ENCODE results near the gene ITFG1. TPM values are rescaled to one million over a fixed set of nuclear protein-coding genes. Genes with fewer than 3 reads are reported as not detected.

The ITFG1 gene
- total RNA-seq, 1 experiment from 2014 or later: 18.0 TPM

- H3K27me3 ChIP-seq (ENCODE audit: insufficient read depth, low read length): peaks cover 3% of the 10 kb centered on the region; the same call in 1 of the 2 replicates
- H3K79me1 ChIP-seq (ENCODE audit: insufficient read depth, low read depth, low read length, poor library complexity, severe bottlenecking): no peaks in the 10 kb centered on the region
- H4K8ac ChIP-seq (replicated peaks; ENCODE audit: insufficient read length, low read depth, low read length): no peak overlapping the region
- Mint-ChIP-seq H3K27ac (no peak overlapping the region), H3K9me3 (peaks cover 0 to 3% of the 10 kb centered on the region in 2 experiments; a peak in 1 of 5 replicates), H3K4me3 (peak overlapping the region; percentile 70 to 83), H3K36me3 (ENCODE audit: insufficient read depth in 1 of 3, low read depth in 3 of 3) (no peaks in the 10 kb centered on the region; a peak in 1 of 7 replicates), H3K27me3 (ENCODE audit: low read depth) (peaks cover 35% of the 10 kb centered on the region), H3K4me1 (peaks cover 21 to 30% of the 10 kb centered on the region in 2 experiments)
- H3K79me2 ChIP-seq (ENCODE audit: insufficient read depth, low read length): peaks cover 1% of the 10 kb centered on the region; the same call in 1 of the 2 replicates
- peaks cover 16% of the 10 kb centered on the region for H3K23me2 ChIP-seq (ENCODE audit: insufficient read length, low read depth, low read length, poor library complexity, severe bottlenecking)
- no peak overlapping the region for H3K23ac ChIP-seq (ENCODE audit: insufficient read length, low read depth, low read length)
- H3K4me1 ChIP-seq (ENCODE audit: insufficient read depth, low read length): no peaks in the 10 kb centered on the region
- H2BK15ac ChIP-seq (ENCODE audit: low read depth, low read length): no peak overlapping the region
- no peak overlapping the region for H2BK5ac ChIP-seq (ENCODE audit: insufficient read length, low read length)
- no peak overlapping the region for H2BK12ac ChIP-seq (ENCODE audit: insufficient read length, low read depth, low read length)
- H3K18ac ChIP-seq (ENCODE audit: insufficient read length, low read depth, low read length): no peak overlapping the region
- H3K56ac ChIP-seq (ENCODE audit: insufficient read length, low read depth, low read length): no peak overlapping the region
- no peak overlapping the region for H3K4ac ChIP-seq (ENCODE audit: low read depth, low read length)
- no CpG with 5 or more reads among the region's 8 CpGs for WGBS (ENCODE audit: extremely low coverage, insufficient read length, low lambda C conversion rate)
- no peaks in the 10 kb centered on the region for H3K9me3 ChIP-seq (ENCODE audit: control insufficient read depth, low read depth, low read length)
- H4K5ac ChIP-seq (ENCODE audit: insufficient read length, low read depth, low read length): no peak overlapping the region
- no peak overlapping the region for H2AK5ac ChIP-seq (ENCODE audit: insufficient read length, low read length)
- no peak overlapping the region for H2BK120ac ChIP-seq (ENCODE audit: low read depth, low read length, poor library complexity, severe bottlenecking)
- DNase-seq: no peak
- H3K27ac ChIP-seq (ENCODE audit: insufficient read length, low read depth, low read length): no peak overlapping the region
- TF ChIP-seq CTCF (conservative IDR thresholded peaks at IDR 0.05): no peak
- no peak overlapping the region for H3K14ac ChIP-seq (ENCODE audit: insufficient read depth, low read length)
- no peak overlapping the region for H3T11ph ChIP-seq (ENCODE audit: low read length)
- peak overlapping the region; percentile 54 for H3K4me2 ChIP-seq (ENCODE audit: insufficient read depth, insufficient read length, low read length)
- no peak overlapping the region for H3K9ac ChIP-seq (ENCODE audit: extremely low read depth, insufficient read length, low read length)
- no peak overlapping the region for H2AFZ ChIP-seq (ENCODE audit: low read length)
- H4K20me1 ChIP-seq (ENCODE audit: control insufficient read depth, insufficient read depth, insufficient read length): no peaks in the 10 kb centered on the region
- no peak overlapping the region for H2BK20ac ChIP-seq (ENCODE audit: low read depth, low read length, poor library complexity, severe bottlenecking)
- H4K91ac ChIP-seq (ENCODE audit: insufficient read length, low read depth, low read length): no peak overlapping the region
These were observed 318.4 kb downstream of the ITFG1 start for GRCh38 chr16:47142486-47142820.
